LoVo (cell line): ENCODE results near the gene CTNNA2.

ENCODE experiments used
- DNase-seq: peaks from one replicate; pipeline ENCODE4 v3.0.0-alpha.2; 2016; ENCODE audit warnings: low spot score

Gene CTNNA2

DNA sequence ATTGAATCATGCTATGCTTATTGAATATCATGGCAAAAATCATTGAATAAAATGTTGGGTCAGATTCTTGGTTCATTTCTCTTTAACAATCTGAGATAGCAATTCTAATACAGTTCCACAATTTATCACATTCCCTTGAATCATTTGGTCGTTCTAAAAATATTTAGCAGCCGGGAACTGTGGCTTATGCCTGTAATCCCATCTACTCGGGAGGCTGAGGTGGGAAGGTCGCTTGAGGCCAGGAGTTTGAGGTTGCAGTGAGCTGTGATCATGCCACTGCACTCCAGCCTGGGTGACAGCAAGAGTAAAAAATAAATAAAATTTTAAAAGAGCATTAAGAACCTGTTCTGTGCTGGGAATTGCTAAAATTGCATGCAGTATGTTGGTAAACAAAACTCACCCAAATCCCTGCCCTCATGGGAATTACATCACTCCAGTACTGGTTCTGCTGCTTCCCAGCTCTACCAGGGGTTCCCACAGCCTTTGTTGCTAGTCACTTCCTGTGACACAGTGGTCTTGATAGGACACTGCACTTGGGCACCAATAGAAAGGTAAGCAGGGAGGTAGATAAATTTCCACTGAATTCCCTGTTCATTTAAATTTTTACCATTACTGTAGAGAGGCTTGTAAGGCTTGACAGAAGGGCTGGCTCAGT lies 200.4 kb downstream of the CTNNA2 start:
- DNase-seq, result no peak

DNA sequence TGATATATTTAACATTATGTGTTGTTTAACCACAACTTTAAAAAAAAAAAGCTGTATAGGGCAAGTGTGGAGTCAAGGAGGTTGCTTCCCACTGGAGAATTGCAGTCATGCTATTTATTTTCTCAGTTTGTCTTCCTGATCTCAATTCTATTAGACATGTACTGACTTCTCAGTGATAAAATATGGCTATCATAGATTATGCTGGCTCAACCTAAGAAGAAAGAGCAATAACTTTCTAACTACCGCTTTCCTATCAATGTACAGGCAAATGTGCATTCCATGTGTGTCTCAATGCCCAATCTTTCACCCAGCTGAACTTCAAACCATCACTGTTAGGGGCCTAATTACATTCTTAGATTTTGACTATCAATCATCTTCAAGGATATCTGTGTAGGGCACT lies 201.4 kb downstream of the CTNNA2 start:
- no peak for DNase-seq

GRCh38 chr2:79715338-79715737 lies 202.5 kb downstream of the CTNNA2 start:
- no peak for DNase-seq

DNA sequence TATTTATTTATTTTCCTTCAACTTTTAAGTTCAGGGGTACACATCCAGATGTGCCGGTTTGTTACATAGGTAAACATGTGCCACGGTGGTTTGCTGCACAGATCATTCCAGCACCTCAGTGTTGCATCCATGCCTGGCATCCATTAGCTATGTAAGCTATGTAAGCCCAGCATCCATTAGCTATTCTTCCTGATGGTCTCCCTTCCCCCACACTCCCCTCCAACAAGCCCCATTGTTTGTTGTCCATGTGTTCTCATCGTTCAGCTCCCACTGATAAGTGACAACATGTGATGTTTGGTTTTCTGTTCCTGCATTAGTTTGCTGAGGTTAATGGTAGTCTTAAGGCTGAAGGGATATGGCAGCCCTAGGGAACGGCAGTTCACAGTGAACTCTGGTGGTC lies 203.4 kb downstream of the CTNNA2 start:
- no peak for DNase-seq

DNA sequence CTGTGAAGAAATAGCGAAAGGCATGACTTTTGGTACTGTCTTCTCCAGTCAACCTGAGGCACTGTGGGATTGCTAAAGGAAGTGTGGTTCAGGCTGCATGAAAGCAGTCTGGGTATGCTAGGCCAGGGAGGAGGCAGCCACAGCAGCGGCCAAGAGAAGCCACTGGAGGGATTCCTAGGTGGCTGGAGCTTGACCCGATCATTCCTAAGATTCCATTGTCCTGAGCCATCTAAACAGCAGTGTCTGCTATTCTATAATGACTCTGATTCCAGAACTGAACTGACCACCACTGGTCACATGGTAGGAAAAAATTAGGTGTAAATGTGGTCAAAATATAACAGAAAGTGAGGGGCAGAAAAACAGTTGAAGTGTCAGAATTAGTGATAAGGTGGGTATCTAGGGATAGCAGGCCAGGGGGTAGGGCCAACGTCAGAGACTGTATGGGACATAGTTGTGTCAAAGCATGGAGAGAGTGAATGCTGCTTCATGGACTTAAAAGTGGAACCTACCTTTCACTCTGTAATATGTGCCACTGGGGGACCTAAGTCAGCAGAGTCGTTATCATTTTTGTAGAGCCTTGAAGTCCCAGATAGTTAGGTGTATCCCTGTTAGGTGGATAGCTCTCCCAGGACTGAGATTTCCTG lies 204.6 kb downstream of the CTNNA2 start:
- peak; percentile 37 for DNase-seq

- DNase-seq, result no peak
These were observed 208.2 kb downstream of the CTNNA2 start for GRCh38 chr2:79721061-79721460.

DNA sequence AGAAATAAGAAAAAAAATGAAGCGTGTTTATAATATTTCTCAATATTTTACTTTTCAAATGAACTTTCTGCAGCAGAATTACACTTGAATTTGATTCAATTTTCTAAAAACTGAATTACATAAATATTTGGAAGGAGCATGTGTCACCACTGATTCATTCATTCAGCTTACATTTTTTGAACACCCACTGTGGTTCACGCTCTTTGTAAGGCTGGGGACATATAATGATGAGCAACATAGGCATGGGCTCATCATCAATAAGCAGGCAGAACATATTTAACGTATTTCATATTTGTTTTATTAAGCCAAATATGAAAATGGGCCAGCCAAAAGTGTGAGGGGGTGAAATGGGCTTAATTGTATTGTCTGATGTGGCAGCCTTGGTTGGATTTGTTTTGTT lies 209.1 kb downstream of the CTNNA2 start:
- DNase-seq, result no peak

DNA sequence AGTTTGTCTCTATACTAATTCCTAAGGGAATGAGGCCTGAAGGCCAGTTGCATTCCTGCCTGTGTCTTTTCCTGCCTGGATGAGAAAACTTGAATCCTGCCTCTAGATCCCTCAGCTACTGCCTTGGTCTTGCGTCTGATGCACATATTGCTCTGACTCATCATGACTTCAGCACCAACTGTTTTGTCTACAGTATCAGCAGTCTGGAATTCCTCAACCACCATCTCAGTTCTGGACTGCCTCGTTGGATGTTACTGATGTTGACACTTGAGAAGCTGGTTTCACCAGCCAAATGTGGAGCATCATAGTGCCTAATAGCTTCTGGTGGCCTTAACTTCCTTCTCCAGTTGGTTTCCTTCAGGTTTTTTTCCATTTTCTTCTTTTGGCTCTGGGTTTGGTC lies 211.0 kb downstream of the CTNNA2 start:
- no peak for DNase-seq

DNA sequence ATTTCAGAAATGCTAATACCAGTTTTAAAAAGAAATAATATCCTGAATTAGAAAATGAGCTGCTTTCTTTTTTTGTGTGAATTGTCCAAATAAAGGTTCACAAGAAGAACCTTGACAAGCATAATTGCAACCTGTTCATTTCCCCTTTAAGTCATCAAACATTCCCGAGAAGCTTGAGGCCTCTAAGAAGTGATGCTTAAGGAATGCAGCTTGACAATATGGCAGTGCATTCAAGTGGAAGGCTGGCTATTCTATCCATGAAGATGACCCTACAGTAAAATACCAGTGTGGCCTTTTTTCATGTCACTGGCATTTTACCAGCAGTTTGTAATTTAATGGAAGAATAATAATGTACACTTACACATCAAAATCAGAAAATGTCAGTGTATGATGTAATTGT lies 216.7 kb downstream of the CTNNA2 start:
- no peak for DNase-seq

- DNase-seq, result no peak
These were observed 221.7 kb downstream of the CTNNA2 start for GRCh38 chr2:79734518-79734917.

GRCh38 chr2:79740879-79741443 lies 228.1 kb downstream of the CTNNA2 start:
- no peak for DNase-seq

DNA sequence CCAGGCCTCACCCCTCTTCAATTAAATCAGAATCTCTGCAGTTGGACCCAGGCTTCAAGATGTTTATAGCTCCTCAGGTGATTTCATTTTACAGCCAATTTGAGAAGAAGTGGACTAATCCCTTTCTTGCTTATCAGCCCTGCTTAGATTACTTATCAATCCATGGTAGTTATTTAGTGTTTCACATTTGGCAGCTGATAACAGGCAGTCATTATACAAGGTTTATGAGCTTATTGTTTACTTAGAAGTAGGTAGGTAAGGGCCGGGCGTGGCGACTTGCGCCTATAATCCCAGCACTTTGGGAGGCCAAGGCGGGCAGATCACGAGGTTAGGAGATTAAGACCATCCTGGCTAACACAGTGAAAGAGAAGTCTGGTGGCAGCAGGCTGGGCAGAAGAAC lies 237.5 kb downstream of the CTNNA2 start:
- DNase-seq, result no peak

GRCh38 chr2:79757526-79757925 lies 244.7 kb downstream of the CTNNA2 start:
- DNase-seq, result no peak

- no peak for DNase-seq
These were observed 245.2 kb downstream of the CTNNA2 start for GRCh38 chr2:79758042-79758441.

DNA sequence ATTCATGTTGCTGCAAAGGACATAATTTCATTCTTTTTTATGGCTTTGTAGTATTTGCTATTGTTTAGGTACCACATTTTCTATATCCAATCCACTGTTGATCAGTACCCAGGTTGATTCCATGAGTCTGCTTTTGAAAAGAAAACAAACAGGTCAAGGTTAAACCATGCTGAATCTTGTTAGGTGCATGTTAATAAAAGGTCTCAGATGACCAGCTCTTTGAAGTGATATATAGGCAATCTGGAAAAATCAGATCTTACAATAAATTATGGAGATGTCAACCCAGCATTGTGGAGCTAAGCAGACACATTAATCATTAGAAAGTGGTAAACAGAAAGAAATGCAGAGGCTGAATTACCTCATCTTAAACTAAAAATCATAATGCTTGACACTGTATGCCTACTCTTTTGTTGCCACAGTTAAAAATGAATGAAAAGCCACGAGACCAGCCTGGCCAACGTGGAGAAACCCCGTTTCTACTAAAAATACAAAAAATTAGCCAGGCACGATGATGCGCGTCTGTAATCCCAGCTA lies 246.0 kb downstream of the CTNNA2 start:
- DNase-seq, result no peak

- no peak for DNase-seq
These were observed 258.1 kb downstream of the CTNNA2 start for GRCh38 chr2:79770926-79771325.

- no peak for DNase-seq
These were observed 258.6 kb downstream of the CTNNA2 start for GRCh38 chr2:79771493-79771892.

DNA sequence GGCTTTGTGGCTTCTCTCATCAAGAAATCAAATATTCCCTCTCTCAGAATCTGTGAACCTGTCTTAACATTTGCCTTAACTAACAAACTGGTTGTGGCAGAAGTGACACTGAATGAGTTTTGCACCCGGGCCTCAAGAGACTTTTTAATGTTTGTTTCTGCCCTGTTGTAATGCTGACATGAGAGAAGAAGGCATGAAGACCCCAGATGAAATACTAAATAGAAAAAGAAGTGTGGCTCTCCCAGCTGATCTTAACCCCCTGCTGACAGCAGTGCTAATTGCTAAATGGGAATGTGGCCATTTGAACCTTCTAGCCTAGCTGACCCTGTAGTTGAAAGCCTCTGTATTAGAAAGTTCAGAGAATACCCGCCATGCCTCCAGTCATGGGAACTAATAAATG lies 261.2 kb downstream of the CTNNA2 start:
- DNase-seq, result no peak

GRCh38 chr2:79776461-79776860 lies 263.6 kb downstream of the CTNNA2 start:
- no peak for DNase-seq

DNA sequence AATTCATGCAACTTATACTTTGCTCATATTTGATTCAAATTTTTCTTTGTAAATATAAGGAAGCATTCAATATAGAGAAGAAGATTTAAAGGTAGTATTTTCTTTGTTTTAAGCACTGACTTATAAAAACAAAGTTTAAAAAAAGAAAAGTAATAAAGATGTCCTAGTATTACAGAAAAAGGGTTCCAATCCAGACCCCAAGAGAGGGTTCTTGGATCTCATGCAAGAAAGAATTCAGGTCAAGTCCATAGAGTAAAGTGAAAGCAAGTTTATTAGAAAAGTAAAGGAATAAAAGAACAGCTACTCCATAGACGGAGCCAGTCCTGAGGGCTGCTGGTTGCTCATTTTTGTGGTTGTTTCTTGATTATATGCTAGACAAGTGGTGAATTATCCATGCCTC lies 267.9 kb downstream of the CTNNA2 start:
- DNase-seq, result no peak

- no peak for DNase-seq
These were observed 270.0 kb downstream of the CTNNA2 start for GRCh38 chr2:79782576-79783452.

DNA sequence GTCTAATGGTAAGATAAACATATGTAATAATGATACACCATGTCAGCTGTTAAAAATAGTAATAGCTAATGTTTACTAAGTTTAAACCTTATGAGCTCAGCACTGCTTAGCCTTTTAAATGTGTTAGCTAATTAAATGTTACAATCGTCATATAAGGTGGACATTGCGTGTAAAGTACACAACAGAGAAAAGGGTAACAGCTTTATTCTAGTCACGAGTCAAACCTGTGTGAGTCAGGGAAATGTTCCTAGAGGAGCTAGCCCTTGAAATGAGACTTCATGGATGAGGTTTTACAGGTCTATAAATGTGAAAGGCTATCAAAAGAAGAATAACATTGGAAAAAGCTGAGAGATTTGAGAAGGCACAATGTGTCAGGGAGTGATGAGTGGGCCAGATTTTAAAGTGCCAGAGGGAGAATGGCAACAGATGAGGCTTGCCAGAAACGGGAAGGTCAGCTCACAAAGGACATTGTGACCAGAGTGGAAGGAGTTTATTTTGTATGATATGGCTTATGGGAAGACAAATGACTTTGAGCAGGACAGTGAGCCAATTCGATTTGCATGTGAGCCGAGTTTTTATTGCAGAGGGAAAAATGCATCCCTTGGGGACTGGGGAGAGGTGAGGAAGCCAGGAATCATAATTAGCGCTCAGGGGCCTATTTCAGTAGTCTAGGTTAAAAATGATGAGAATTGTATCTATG lies 276.3 kb downstream of the CTNNA2 start:
- no peak for DNase-seq
